HS-27A (cell line): ENCODE data around the gene SLU7.

Experiments used
- DNase-seq: peaks from one replicate; pipeline ENCODE4 v3.0.0-alpha.2; 2012; ENCODE audit warnings: low read depth, missing footprints

Gene SLU7

GRCh38 chr5:160367261-160367660 is 51.6 kb downstream of the SLU7 start:
- DNase-seq: no peak

DNA sequence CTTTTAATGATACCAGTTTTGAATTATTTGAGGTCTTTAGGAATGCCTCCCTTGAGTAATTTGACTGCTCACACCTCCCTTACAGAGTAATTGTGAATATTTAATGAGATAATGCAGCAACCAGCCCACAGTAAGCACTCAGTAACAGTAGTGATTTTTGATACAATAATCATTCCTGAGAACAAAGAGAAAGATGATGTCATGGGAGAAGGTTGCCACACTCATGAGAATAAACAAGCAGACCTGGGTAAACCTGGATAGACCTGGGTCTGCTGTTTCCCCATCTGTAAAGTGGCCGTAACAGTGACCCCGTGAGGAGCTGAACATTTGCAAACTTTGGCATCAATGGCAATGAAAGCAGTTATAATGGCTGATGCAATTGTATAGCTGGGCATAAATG is 52.7 kb downstream of the SLU7 start:
- DNase-seq: no peak

DNA sequence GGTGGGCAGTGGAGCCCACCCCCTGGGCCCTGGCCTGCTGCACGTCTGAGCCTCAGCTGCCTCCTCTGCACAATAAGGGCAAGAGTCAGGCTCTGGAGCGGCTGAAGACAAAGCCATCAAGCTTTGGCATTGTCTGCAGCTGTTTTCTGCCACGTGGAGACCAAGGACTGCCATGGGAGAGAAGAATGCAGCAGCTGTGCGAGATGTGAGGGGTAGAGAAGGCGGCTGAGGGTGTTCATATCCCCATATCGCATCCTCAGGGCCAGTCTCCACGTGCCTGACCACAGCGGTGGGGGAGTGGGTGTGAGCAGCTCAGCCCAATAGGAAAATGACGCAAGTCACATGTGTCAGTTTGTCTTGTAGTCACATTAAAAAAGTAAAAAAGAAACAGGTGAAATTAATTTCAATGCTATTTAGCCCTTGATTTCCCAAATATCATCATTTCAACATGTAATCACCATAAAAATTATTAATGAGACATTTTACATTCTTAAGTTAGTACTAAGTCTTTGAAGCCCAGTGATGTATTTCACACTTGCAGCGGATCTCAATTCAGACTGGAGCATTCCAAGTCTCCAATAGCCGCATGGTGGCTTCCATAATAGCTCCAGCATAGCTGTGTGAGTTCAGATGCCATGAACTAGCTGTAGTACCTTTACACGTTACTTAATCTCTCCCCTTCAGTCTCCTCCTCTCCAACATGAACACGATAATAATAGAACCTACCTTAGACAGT is 55.1 kb downstream of the SLU7 start:
- no peak for DNase-seq

- no peak for DNase-seq
Observed at GRCh38 chr5:160363211-160363610, 55.7 kb downstream of the SLU7 start.

DNA sequence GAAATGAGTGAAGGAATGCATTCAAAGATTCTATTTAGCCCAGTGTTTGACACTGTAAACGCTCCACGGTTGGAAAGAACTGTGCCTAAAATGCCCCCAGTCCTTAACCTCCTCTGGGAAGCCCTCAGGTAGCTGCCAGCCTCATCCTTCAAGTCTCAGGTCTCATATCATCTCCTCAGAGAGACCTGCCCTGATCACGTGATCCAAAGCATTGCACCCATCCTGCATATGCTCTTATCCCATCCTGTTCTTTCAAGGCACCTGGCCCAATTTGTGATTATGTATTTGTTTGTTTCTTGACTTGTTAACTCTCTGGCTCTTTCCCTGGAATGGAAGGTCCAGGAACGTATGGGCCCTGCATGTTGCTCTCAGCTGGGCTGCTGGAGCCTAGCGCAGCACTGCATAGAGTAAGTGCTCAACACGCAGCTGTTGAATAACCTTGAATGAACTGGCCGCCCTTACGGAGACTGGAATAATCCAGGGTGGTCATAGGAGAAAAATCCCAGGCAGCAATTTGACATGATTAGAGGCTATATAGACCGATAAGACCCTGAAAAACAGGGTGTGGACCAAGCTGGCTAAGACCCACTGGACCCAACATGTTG is 57.2 kb downstream of the SLU7 start:
- no peak for DNase-seq

DNA sequence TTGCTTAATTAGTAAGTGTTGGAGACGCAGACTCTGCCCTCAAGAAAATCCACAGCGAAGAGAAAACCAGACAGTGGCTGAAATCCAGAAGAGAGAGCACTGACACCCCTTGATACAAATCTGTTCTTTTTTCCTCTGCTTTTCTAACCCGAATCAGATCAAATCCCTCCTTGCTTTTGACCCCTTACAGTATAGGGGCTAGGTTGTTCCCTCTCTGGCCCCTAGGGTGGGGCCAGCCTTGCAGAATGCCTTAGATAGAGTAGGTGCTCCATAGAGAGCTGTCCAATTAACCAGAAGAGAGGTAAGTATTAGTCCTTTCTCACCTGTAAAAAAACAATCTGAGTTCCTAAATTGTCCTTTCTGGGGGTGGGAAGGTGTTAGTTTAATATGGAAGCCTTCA is 58.6 kb downstream of the SLU7 start:
- DNase-seq: no peak

- no peak for DNase-seq
Observed at GRCh38 chr5:160359816-160360215, 59.1 kb downstream of the SLU7 start.

DNA sequence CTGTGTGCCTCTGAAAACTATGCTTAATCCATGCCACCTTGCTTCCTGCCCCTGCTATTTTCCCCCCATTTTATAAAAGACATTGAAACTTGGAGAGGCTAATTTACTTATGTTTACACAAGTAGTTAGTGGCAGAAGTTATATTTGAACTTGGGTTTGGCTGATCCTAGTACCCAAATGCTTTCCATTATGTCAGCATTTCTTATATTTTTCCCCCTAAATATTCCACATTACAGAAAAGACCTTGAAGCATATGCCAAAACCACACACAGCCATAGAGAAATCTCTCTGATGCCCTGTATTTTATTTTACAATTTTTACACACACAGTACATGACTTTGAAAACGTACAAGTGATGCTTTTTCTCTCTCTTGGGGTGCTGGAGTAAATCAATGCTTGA is 59.6 kb downstream of the SLU7 start:
- DNase-seq: no peak

DNA sequence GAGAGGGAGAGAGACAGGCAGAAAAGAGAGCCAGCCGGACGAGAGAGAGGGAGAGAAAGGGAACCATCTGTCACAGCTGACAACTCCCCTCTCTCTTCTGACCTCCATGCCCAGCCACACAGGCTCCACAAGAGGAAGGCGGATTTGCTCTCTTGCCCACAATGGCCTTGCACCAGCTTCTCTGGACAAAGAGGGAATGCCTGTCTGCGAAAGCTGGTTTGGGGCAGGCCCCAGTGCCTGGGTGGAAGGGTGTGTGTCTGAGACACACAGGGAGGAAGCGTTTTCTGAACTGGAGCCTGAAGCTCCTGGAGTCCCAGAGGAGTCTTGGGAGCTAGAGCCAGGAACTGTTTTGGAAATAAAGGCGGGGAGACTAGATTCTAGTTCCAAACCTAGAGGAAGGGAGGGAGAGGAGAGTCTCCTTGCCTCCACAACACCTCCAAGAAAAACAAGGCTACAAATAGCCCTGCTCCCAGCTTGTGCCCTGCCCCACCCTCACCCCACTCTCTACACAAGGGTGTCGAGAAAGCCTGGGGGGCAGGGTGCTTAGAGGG is 60.9 kb downstream of the SLU7 start:
- no peak for DNase-seq

GRCh38 chr5:160357394-160357793 is 61.5 kb downstream of the SLU7 start:
- DNase-seq: no peak

- no peak for DNase-seq
Observed at GRCh38 chr5:160356550-160357347, 62.1 kb downstream of the SLU7 start.

DNA sequence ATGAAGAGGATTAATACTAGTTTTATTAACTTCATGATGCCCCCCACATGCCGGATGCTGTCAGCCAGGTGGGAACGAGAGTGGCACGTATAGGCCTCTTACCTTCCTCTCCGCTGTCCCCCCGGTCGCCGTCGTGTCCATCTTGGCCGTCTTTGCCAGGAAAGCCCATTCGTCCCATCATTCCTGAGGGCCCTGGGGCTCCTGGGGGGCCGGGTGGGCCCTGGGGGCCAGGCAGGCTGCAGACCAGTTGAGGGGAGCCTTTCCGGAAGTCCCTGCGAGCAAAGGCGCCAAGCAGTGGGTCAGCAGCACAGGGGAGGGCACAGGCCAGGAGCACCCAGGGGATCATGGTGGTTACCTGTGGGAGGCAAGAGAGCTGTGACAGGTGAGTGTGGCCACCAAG is 64.2 kb downstream of the SLU7 start:
- no peak for DNase-seq

GRCh38 chr5:160353379-160353778 is 65.5 kb downstream of the SLU7 start:
- no peak for DNase-seq

DNA sequence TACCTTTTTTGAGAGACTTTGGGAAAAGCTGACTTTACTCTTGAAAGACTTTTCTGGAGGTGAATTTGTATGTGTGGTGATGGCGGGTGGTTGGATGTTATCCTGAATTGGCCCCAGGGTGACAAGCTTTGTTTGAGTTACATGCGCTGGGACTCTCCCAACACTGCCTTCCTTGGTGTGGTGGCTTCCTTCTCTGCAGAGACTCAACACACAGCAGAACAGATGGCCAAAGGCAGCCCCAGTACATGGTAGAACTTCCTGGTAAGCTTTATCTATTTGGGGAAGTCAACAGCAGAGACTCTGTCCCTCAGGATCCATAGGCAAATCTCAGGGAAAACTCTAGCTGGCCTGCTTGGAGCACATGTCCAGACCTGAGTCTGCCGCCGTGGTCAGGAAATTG is 66.6 kb downstream of the SLU7 start:
- no peak for DNase-seq
